GM12878 (cell line): ENCODE measurements around the gene MRPL55. TPM values are rescaled to one million over a fixed set of nuclear protein-coding genes. Genes with fewer than 3 reads are reported as not detected.

Experiments
- ATAC-seq: fragments of 200-7000 bp; cut with Tn5 transposase; 3 replicates; pipeline ENCODE4 v1.9.1; 2020; ENCODE audit warnings: mild to moderate bottlenecking, moderate library complexity
- BruUV-seq: library from RNA; stranded (reverse); fragments of 400-500 nt; replicated peaks from 2 replicates; lab custom pipeline; 2021; lab: Mats Ljungman, UMichigan
- CTCF ChIA-PET: fragments of 300-600 bp; sonication (Branson Sonifier 250); formaldehyde crosslinking; extraction: SDS; loops from one replicate; lab custom pipeline; 2021; ENCODE audit warnings: inconsistent platforms; lab: Yijun Ruan, JAX
- POLR2A ChIA-PET: fragments of 350-600 bp; formaldehyde crosslinking; extraction: SDS; loops from one replicate; lab custom pipeline; 2021; ENCODE audit warnings: inconsistent platforms; lab: Charles Lee
- RAD21 ChIA-PET: fragments of 300-600 bp; sonication (Branson Sonifier 250); formaldehyde crosslinking; loops from one replicate; lab custom pipeline; 2023; ENCODE audit warnings: antibody characterized with exemption; ENCODE audit not compliant: unreplicated experiment; lab: Charles Lee
- SMC1A ChIA-PET: fragments of 300-600 bp; sonication (Branson Sonifier 250); formaldehyde crosslinking; loops from one replicate; lab custom pipeline; 2023; ENCODE audit not compliant: unreplicated experiment, uncharacterized antibody; lab: Charles Lee
- DNase-seq: peaks from one replicate; pipeline ENCODE4 v3.0.0-alpha.2; 2011; ENCODE audit warnings: low read depth, low spot score
- FAIRE-seq: peaks from 3 replicates; lab custom pipeline; 2011; peaks lifted over from hg19 to GRCh38; lab: Jason Lieb, UNC
- H2AFZ ChIP-seq: 2 replicates; pipeline ENCODE4 v1.6.0; 2011; ENCODE audit warnings: low read depth, low read length, control low read depth; ENCODE audit not compliant: control insufficient read depth
- H3K27ac ChIP-seq: 2 replicates; pipeline ENCODE4 v1.5.1; 2011; ENCODE audit warnings: control low read depth; ENCODE audit not compliant: control insufficient read depth, insufficient read depth
- H3K27me3 ChIP-seq, 2 experiments: replicated peaks in 1 of 2; 2 replicates each; pipeline versions ENCODE4 v1.6.0 to v1.6.1; 2011; ENCODE audit warnings: low read length in 1 of 2; ENCODE audit not compliant: control insufficient read depth in 2 of 2, insufficient read depth in 2 of 2
- H3K36me3 ChIP-seq, 2 experiments: 2 replicates each; pipeline ENCODE4 v1.5.1; 2011; ENCODE audit warnings: low read length in 1 of 2; ENCODE audit not compliant: control insufficient read depth in 2 of 2, insufficient read depth in 2 of 2
- H3K4me1 ChIP-seq: 2 replicates; pipeline ENCODE4 v1.6.1; 2011; ENCODE audit warnings: mild to moderate bottlenecking, low read length, moderate library complexity, mixed read lengths; ENCODE audit not compliant: control insufficient read depth, insufficient read depth
- H3K4me2 ChIP-seq: 2 replicates; pipeline ENCODE4 v1.6.0; 2011; ENCODE audit warnings: control low read depth; ENCODE audit not compliant: control insufficient read depth, insufficient read depth
- H3K4me3 ChIP-seq: fragments of 200-600 bp; sonication (generic); 2 replicates; pipeline ENCODE4 v1.5.1; 2016
- H3K79me2 ChIP-seq: 2 replicates; pipeline ENCODE4 v1.6.0; 2011; ENCODE audit warnings: low read length; ENCODE audit not compliant: control insufficient read depth, insufficient read depth
- H3K9ac ChIP-seq: 2 replicates; pipeline ENCODE4 v1.8.0; 2011; ENCODE audit warnings: low read length, control low read depth, mixed read lengths; ENCODE audit not compliant: control insufficient read depth, insufficient read depth
- H3K9me3 ChIP-seq: replicated peaks from 3 replicates; pipeline ENCODE4 v1.5.1; 2011; ENCODE audit warnings: mild to moderate bottlenecking, low read length; ENCODE audit not compliant: control insufficient read depth, insufficient read depth
- H4K20me1 ChIP-seq: 2 replicates; pipeline ENCODE4 v1.6.0; 2011; ENCODE audit not compliant: control insufficient read depth, insufficient read depth
- CTCF ChIP-seq, 3 experiments: IDR thresholded peaks in 2 of 3; conservative IDR thresholded peaks in 1 of 3; 2 replicates each; pipeline ENCODE4 v1.5.1; 2011; ENCODE audit warnings: low read depth in 3 of 3, low read length in 3 of 3, mild to moderate bottlenecking in 3 of 3, control low read depth in 2 of 3, moderate library complexity in 2 of 3, inconsistent platforms in 1 of 3, mixed read lengths in 1 of 3; ENCODE audit not compliant: control insufficient read depth in 2 of 3, insufficient read depth in 1 of 3; ENCODE audit errors: extremely low read depth in 1 of 3
- FOS ChIP-seq: IDR thresholded peaks from 3 replicates; pipeline ENCODE4 v1.6.1; 2011; ENCODE audit warnings: borderline replicate concordance; ENCODE audit not compliant: insufficient read length; ENCODE audit errors: extremely low read depth
- POLR2AphosphoS2 ChIP-seq: IDR thresholded peaks from 2 replicates; pipeline ENCODE4 v1.6.1; 2011; ENCODE audit warnings: low read depth, mild to moderate bottlenecking, low read length, improper control_type of control experiment, moderate library complexity
- RFX5 ChIP-seq: IDR thresholded peaks from 2 replicates; pipeline ENCODE4 v1.6.1; 2011; ENCODE audit warnings: low read depth, low read length, improper control_type of control experiment
- SMARCA5 ChIP-seq: fragments of 450-650 bp; IDR thresholded peaks from 2 replicates; pipeline ENCODE4 v1.6.1; 2017; ENCODE audit warnings: mild to moderate bottlenecking
- ZBTB40 ChIP-seq: fragments of 450-650 bp; IDR thresholded peaks from 2 replicates; pipeline ENCODE4 v1.6.1; 2016; ENCODE audit warnings: mild to moderate bottlenecking, moderate library complexity, borderline replicate concordance
- WGBS: methylation state at CpG from one replicate; pipeline ENCODE4 v1.1.6; 2016; ENCODE audit warnings: low lambda C conversion rate; ENCODE audit not compliant: insufficient replicate concordance, insufficient coverage; ENCODE audit errors: missing lambda C conversion rate; 5-methylcytosine and 5-hydroxymethylcytosine counted together
- in situ Hi-C: fragments of 300-500 bp; cut with MboI; formaldehyde crosslinking; loops from 9 replicates; pipeline ENCODE4 v1.14.3; 2018; ENCODE audit warnings: mixed read lengths
- intact Hi-C: fragments of 100-400 bp; cut with micrococcal nuclease; formaldehyde crosslinking; loops from one replicate; pipeline ENCODE4 v1.14.2; 2022; ENCODE audit not compliant: unreplicated experiment
- polyA plus RNA-seq, 11 experiments: library from polyadenylated mRNA; depleted of rRNA in 4 of 11; unstranded in 6 of 11; stranded (reverse) in 5 of 11; fragments of >200 nt; fragmentation: Nextera tagmentation in 4 of 11; fragmentation: Illumina TruSeq in 1 of 11; extraction: Ambion mirVana in 4 of 11; extraction: Trizol in 1 of 11; gene quantifications; 1 replicate in 1 of 11; 2 replicates in 10 of 11; pipeline versions ENCODE4 v1.2.1 to v1.2.3, GENCODE V29; 2011 to 2016; ENCODE audit warnings: inconsistent platforms in 2 of 11, missing spikeins in 2 of 11, low read depth in 1 of 11
- total RNA-seq, 4 experiments: library from RNA; depleted of rRNA in 3 of 4; stranded (reverse); fragments of >200 nt in 3 of 4; fragmentation: Illumina TruSeq in 1 of 4; extraction: Trizol in 1 of 4; gene quantifications; 2 replicates each; pipeline versions ENCODE4 v1.2.1 to v1.2.3, GENCODE V29; 2013 to 2021

MRPL55 gene
- total and polyA plus RNA-seq, 10 of the 15 experiments (the other 5 are each of a cell fraction or from before 2014, with no cell fraction given), result 15.1 to 143 (median 55.8) TPM

- peaks cover 11% of the 10 kb centered on the region for H4K20me1 ChIP-seq
- WGBS, result 66% methylated on average over 12 of the region's 12 CpGs
- H3K4me2 ChIP-seq, result peak overlapping the region; percentile 66; the same call in 1 of the 2 replicates
- H3K9me3 ChIP-seq, result no peaks in the 10 kb centered on the region
- peaks cover 3 to 41% of the 10 kb centered on the region in 2 experiments; a peak in 3 of 4 replicates for H3K36me3 ChIP-seq
- FAIRE-seq, result no peak
- ATAC-seq, result no peak
- ChIA-PET SMC1A (no interaction called here), CTCF (interaction anchor here (0.8 to 1.0 kb wide), 2 partner anchors 17 to 101 kb away, joined by 3 to 5 read pairs; no protein-coding TSS in a partner anchor), POLR2A (interaction anchor here (1.2 kb wide), 1 partner anchor 14 kb away, joined by 5 read pairs; no protein-coding TSS in a partner anchor), RAD21 (interaction anchor here (1.2 kb wide), 1 partner anchor 103 kb away, joined by 3 read pairs; no protein-coding TSS in a partner anchor)
- DNase-seq, result no peak
- H3K27ac ChIP-seq, result no peak overlapping the region
- peak overlapping the region; percentile 87; the same call in 1 of the 2 replicates for H3K4me3 ChIP-seq
- BruUV-seq, result TSS peak; percentile 75
- no peaks in the 10 kb centered on the region for H3K27me3 ChIP-seq
- no peak for TF ChIP-seq ZBTB40
- no peak for TF ChIP-seq RFX5
- no peak for TF ChIP-seq FOS
- no peak for TF ChIP-seq CTCF (IDR thresholded peaks at IDR 0.05 in 2 of 3, conservative IDR thresholded peaks at IDR 0.05 in 1 of 3; ENCODE audit: control insufficient read depth in 2 of 3, extremely low read depth in 1 of 3, insufficient read depth in 1 of 3, low read depth in 3 of 3, low read length in 3 of 3)
- TF ChIP-seq SMARCA5, result no peak
- peak; percentile 43; the same call in 1 of the 2 replicates for TF ChIP-seq POLR2AphosphoS2
- H3K9ac ChIP-seq, result no peak overlapping the region; the same call in 1 of the 2 replicates
- H3K4me1 ChIP-seq, result peaks cover 10% of the 10 kb centered on the region
- H2AFZ ChIP-seq, result no peak overlapping the region
- in situ Hi-C loops (no loop called here), intact Hi-C loops (no loop called here)
- peaks cover 26% of the 10 kb centered on the region for H3K79me2 ChIP-seq
Measured at GRCh38 chr1:228100822-228101613, 8.1 kb downstream of the MRPL55 start.
